ACHN (cell line): Measurements from ENCODE around the gene SEPTIN1.

Source experiments
- DNase-seq: peaks from one replicate; pipeline ENCODE4 v3.0.0-alpha.2; 2015
- in situ Hi-C: cut with HindIII; loops from 2 replicates; pipeline ENCODE4 v1.10.0; 2017; ENCODE audit warnings: low sequenced_read_pairs, low pct_ligation_motif_present, low pct_unique_long_range_greater_than_20kb

The SEPTIN1 gene

DNA sequence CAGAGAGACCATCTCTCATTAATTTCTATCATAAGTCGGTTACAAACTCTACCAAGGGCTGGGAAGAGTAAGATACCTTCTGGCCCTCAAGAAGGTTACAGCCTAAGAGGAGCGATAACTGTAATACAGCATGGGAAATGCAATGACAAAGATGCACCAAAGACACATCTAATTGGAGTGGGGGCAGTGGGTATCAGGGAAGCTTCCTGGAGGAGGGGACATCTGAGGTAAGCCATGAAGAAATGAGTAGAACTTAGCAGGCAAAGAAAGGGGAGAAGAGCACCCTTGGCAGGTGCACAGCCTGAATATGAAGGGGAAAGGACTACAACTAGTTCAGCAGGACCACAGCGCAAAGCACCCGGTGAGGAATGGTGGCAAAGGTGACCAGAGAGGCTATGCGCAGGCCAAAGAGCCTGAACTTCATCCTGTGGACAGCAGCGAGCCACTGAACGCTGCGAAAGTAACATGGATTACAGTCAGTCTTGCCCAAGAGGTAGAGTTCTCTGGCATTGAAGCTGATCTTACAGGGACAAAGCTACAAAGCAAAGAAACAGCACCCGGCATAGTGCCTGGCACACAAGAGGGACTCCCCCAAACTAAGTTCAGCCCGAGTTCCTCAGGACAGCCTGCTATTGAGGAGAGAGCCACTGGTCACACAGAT is 14.9 kb downstream of the SEPTIN1 start:
- in situ Hi-C loops: no loop called here
- DNase-seq: no peak

DNA sequence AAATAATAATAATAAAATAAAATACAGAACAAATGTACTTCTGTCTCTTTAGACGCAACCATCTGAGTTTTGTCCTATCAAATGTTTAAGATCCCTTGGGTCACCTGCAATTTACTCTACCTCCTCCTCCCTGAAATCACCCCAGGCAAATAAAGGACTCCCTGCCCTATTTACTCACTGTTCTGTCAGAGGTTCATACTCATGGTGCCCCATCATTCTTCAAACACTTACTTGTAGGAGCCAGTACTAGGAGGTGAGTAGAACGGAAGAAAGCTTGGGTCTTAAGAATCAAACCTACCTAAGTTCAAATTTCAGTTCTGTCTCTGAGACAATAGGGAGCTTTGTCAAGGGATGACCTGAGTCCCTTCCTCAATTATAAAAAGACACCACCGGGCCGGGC is 15.8 kb downstream of the SEPTIN1 start:
- in situ Hi-C loops: no loop called here
- no peak for DNase-seq

DNA sequence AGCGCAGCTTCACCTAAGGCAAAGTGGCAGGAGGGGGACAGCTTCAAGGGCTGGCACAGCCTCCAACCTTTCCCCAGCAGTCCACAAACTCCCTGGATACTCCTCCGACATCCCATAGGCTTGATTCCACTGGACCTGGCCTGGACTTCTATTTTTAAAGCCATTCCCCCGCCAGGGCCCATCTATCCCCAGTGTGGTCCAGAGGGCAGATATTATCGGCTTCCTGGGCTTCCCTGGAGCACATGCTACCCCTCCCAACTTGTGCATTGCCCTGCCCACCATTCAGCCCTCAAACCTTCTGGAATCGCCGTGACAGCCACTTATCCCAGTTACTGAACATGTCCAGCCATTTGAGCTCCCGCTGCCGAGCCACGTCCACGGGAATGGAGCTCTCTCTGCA is 17.2 kb downstream of the SEPTIN1 start:
- no peak for DNase-seq
- in situ Hi-C loops: no loop called here

DNA sequence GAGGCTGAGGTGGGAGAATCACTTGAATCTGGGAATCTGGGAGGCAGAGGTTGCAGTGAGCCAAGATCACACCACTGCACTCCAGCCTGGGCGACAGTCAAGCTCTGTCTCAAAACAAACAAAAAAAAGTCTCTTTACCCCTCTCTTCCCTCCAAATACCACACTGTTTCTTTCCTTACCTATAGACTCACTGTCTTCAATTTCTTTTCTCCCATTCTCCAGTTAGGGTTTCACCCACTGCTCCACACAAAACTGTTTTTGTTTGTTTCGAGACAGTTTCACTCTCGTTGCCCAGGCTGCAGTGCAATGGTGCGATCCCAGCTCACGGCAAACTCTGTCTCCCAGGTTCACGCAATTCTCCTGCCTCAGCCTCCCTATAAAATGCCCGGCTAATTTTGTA is 21.2 kb downstream of the SEPTIN1 start:
- DNase-seq: no peak
- in situ Hi-C loops: no loop called here

DNA sequence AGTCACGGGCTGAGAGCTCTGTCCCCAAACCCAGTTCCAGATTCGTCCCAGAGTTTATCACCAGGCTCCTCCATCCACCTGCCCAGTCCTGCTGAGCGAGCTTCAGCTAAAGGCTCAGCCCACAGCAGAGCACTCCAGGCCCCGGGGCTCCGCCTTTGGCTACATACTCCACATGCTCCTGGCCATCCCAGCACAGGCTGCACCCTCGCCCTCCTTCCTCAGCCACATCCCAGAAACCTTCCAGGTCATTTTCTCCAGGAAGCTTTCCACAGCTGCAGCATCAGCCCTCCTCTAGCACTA is 22.5 kb downstream of the SEPTIN1 start:
- in situ Hi-C loops: no loop called here
- DNase-seq: no peak

DNA sequence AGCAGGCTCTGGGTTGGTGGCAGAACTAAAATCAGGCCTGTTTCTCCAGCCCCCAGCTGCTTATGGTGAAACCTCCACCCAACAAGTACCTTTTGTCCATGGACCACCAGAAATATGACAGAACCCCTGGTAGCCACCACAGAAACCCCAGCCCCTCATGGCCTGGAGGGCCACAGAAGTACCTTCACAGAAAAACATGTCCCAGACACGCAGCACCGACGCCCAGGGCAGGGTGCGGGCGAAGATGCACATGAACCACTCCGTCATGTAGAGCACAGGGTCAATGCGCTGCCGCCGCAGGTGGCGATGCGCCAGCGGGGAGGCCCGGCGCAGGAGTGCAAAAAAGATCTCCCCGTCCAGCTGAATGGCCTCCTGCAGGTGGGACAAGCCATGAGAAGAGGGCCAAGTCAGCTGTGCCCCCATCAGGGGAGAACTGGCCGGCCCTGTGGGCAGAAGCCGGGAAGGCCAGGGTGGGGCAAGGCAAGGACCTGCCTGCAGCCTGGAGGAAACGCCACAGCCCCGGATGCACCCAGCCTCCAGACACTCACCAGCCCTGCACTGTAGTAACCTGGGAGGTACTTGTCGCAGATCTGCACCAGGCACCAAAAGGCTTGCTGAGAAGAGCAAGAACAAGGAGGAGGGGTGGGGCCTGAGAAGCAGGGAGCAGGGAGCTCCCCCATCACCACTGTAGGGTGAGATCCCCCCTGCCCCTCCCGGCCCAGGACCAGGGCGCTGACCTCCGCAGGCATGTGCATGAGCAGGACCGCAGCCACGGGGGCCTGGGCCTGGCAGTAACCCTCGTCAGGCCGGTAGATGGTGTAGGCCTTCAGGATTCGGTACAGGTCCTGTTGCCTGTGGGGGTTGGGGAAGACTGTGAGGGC is 23.1 kb downstream of the SEPTIN1 start:
- in situ Hi-C loops: no loop called here
- DNase-seq: no peak

DNA sequence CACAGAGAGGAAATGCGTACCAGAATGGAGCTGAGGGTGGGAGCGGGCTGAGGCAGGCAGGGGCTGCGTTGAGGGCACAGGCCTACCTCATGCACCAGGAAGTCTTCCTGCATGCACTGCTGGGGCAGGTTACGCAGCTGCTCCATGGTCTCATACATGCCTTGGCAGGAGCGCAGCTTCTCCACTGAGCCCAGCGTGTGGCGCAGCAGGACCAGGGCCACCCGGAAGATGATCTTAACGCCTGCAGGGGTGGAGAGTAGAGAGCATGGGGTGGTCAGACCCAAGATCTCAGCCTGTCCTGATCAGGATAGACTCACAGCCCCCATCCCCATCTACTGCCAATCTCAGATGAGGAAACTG is 23.8 kb downstream of the SEPTIN1 start:
- in situ Hi-C loops: no loop called here
- DNase-seq: no peak

DNA sequence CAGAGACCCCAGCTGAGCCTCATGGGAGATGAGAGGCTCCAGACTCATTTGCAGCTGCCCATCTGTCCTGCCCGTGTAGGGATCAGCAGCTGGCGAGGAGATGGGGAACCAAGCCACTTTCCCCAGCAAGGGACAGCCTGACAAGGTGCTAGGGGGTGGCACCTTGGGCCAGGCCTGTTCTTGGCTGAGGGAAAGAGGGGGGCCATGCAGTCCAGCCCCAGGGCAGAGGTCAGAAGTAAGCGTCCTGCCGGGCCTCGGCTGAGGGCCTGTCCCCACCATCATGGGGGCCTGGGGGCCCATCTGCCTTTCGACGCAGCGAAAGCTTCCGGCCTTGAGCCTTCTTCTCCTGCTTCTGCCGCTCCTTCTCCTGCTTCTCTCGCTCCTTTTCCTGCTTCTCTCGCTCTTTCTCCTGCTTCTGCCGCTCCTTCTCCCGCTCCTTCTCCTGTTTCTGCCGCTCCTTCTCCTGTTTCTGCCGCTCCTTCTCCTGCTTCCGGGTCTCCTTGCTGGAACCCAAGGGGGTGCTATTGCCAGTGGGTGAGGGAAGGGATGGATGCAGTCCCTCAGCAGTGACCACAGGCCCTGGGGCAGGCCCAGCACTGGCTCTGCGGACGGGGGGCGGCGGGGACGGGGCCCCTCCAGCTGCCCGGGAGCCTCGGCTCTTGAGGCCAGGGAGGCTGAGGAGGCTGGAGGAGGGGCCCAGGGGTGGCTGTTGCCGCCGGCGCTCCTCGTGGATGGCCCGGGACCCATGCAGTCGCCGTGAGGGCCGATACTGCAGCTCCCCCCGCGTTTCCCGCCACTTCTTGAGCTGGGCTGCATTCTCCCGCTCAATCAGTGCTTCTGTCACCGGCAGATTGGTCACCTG is 24.4 kb downstream of the SEPTIN1 start:
- no peak for DNase-seq
- in situ Hi-C loops: no loop called here

DNA sequence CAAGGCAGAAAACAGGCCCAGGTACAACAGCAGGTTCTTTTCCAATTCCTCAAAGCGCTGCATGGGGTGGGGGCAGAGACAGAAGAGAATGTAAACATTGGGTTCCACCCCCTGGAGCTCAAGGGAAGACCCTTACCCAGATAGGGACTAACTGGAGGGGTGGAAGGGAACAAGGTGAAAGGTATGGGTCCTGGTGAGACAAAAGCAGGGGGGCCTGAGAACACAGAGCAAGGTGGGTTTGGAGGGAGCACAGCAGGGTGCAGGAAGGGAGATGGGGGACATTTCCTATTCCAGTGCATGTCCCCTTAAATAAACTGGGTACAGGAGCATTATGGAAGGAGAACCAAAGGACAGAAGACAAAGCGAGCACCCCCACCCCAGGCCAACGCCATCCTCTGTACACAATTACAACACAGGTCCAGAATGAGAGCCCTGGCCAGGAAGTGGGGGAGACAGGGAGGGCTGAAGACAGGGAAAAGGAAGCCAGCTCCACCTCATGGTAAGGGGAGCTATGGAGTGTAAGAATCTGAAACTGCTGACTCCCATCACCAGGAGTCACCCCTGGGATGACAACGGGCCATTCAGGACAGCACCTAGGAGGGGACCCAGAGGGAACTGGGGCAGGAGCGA is 25.2 kb downstream of the SEPTIN1 start:
- DNase-seq: no peak
- in situ Hi-C loops: no loop called here

DNA sequence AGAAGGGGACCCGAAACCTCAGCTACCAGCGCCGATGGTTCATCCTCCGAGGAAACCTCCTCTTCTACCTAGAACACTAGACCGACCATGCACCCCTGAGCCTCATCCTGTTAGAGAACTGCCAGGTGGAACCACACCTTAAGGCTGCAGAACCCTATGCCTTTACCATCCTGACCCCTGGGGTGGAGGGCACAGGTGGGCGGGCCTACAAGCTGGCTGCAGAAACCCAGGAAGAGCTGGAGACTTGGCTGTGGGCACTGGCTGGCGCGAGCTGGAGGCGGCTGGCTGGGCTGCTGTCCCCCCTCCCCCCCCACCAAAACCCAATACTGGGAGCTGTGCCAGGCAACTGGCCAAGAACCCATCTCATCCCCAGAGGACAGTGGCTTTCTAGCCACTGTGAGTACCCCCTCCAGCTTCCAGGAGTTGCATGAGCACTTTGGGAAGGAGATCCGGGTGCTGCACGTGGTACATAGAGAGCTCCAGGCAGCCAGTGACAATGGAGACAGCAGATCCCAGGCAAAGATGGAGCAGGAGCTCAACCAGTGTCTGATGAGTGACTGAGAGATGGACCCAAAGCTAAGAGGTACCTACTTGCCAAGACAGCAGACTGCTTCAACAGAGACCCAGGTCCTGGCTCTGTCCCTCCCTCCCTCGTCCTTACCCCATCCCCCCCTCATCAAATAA is 25.8 kb downstream of the SEPTIN1 start:
- in situ Hi-C loops: no loop called here
- no peak for DNase-seq

DNA sequence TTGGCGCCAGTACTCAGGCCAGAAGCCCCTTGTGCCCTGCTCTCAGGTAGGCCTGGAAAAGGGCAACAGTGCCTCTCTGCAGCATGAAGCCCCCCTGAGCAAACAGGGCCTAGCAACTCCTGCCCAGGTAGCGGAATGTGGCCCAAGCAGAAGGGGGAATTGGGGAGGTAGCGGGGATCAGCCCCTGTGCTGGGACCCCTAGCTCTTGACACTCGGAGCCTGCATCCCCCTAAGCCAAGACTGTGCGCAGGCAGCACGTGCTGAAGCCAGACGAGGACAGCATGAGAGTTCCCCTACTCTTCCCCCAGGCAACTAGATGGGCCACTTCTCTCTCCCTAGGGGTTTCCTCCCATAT is 26.4 kb downstream of the SEPTIN1 start:
- DNase-seq: no peak
- in situ Hi-C loops: no loop called here

DNA sequence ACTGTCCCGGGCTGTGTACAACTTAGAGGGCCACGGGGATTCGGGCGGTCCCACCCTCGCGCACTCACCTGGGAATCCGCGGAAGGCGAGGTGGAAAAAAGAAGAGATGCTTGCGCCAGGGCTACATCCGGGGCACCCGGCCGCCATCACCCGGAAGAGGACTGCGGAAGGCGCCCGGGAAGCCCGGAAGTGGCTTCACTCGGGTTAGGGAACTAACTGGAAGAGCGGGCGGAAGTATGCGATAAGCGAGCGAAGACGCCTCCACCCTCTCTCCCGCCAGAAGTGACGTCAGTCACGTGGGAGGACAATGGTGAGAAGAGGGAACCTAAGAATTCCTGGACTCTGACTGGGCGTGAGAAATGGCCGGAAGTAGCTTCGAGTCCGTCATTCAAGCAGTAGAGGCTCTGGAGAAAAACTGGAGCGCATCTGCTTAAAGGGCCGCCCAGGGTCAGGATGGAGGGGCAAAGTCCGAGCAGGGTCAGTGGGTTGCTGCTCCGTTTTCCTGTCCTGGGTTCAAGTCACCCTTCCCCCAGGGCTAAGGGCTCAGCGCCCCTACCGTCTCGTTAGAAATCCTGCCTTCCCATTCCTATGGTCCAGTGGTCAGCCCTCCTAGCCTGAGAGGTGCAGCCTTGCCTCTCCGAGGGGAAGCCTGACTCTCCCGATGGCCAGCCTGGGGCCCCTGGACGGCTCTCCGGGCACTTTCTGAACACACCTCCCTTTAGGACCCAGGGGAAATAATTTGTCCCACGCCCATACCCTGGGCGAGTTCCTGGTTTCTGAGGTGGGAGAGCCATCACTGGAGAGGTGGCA is 27.0 kb downstream of the SEPTIN1 start, which contains the start of gene CD2BP2:
CD2BP2 (minus strand) TSS at position 165 of the 810 bp plus-strand sequence. CDS start 627 bp downstream, outside the sequence.
- in situ Hi-C loops: no loop called here

DNA sequence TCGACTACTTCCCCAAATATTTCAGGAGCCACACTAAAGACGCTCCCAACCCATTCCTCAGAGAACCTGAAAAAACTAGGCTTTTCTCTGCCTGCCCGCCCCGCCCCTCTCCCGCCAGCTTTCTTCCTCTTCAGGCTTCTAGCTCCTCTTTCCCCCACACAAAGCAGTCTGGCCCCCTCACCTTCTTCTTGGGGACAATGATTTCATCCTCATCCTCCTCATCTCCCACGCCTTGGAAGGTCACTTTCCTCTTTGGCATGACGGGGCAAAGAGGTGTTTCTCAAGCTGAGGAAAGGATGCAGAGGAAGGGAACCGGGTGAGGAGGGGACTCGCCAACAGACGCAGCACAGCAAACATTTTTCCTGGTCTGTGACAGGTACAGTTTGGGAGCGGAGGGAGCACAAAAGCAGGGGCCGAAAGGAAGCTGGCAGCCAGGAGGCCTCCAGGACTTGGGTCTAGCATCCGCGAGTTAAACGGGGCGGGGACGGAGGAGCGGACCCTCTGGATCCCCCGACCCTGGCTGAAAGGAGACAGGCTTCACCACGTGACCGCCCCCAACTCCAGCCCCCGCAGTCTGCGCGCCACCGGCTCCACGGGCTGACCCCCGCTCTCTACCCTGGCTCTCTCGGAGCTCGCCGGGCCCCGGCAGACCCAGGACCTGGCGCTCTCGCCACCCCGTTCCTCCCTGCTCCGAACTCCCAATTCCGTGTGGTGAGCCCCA is 27.8 kb downstream of the SEPTIN1 start:
- no peak for DNase-seq
- in situ Hi-C loops: no loop called here

More for the DNA sequence above, 27.0 kb downstream of the SEPTIN1 start, which contains the start of gene CD2BP2:
- DNase-seq: peak; percentile 100

DNA sequence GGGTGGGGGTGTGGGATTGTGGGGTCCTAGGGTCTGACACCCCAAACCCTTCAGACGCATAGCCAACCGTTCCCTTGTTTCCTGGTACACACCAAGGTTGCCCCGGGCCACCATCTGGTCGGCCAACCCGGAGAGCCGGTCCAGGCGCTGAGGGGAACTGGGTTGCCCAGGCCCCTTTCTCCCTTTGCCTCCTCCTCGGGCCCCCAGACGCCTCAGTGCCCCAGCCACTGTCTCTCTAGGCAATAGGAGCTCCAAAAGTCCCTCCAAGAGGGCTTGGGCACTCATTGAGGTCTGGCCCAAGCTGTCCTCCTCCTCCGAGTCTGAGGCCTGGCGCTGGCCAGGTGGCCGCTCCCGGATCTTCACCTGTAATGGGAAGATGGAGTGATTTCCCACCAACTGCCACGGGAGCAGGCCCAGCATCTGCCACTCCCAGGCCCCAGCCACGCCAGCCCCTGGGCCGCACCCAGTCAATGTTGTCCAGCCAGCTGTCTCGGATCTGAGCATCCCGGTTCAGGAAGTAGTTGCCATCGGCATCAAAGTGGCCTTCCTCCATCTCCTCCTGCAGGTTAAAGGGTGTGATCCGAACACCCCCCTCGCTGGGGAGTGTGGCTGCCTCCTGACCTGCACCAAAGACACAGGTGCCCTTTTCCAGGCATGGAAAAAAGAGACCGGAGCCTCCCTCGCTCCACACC is 28.8 kb downstream of the SEPTIN1 start:
- in situ Hi-C loops: no loop called here
- DNase-seq: no peak

DNA sequence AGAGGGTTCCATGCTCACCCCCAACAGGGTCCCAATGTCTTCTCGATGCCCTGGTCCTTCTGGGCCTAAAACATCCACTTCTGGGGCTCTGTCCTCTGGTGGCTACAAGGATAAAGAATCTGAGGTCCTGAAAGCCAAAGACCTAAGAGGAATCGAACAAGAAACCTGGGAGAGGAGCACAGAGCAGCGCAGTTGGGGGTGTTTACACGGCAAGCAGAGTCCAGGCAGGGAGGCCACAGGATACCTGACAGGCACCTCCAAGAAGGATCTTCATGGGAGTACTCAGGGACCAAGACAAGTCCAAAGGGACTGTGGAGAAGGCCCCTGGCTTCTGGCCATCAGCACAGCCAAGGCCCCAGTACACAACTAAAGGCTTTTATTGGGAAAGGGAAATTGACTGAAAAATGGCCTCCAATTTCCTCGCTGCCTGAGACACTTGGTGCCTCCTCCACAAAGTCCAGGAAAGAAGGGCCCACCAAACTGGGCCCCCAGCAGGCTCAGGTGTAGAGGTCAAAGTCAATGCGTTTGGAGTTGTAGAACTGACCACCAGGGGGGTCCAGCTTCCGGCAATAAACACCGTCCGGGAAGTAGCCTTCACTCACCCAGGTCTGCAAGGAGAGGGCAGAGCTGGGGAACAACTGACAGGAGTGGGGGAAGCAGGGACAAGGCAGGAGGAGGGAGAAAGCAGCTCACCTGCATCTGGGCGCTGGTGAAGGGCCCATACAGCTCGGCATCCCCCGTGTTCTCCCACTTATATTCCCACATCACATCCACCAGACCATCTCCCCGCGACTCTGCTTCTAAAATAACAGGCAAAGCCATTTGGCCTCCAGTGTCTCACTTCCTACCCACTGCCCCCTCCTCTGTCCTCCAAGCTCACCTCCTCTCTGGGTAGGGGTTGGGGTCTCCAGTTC is 29.6 kb downstream of the SEPTIN1 start:
- in situ Hi-C loops: no loop called here
- DNase-seq: no peak
